22Rv1 (cell line): ENCODE measurements around the gene JAKMIP1.

Experiments
- H3K27ac ChIP-seq: fragments of 450-650 bp; 2 replicates; pipeline ENCODE4 v1.5.1; 2017
- CTCF ChIP-seq: fragments of 450-650 bp; IDR thresholded peaks from 2 replicates; pipeline ENCODE4 v1.5.1; 2017; ENCODE audit warnings: mild to moderate bottlenecking
- ZFX ChIP-seq: fragments of 450-650 bp; IDR thresholded peaks from 2 replicates; pipeline ENCODE4 v1.6.1; 2017; ENCODE audit warnings: antibody characterized with exemption, borderline replicate concordance

JAKMIP1 gene

GRCh38 chr4:6182376-6183280 is 17.7 kb downstream of the JAKMIP1 start:
- TF ChIP-seq ZFX (no peak), CTCF (no peak)
- no peak overlapping the region for H3K27ac ChIP-seq

- TF ChIP-seq ZFX (no peak), CTCF (no peak)
- no peak overlapping the region for H3K27ac ChIP-seq
Observed at GRCh38 chr4:6180841-6181631, 19.3 kb downstream of the JAKMIP1 start.

GRCh38 chr4:6179362-6179761 is 21.0 kb downstream of the JAKMIP1 start:
- no peak overlapping the region for H3K27ac ChIP-seq
- TF ChIP-seq ZFX, result no peak
- no peak for TF ChIP-seq CTCF

- H3K27ac ChIP-seq, result no peak overlapping the region
- no peak for TF ChIP-seq ZFX
- no peak for TF ChIP-seq CTCF
Observed at GRCh38 chr4:6178757-6179156, 21.6 kb downstream of the JAKMIP1 start.

GRCh38 chr4:6177587-6178197 is 22.7 kb downstream of the JAKMIP1 start:
- no peak overlapping the region for H3K27ac ChIP-seq
- TF ChIP-seq ZFX (no peak), CTCF (no peak)

GRCh38 chr4:6175426-6175825 is 24.9 kb downstream of the JAKMIP1 start:
- no peak overlapping the region for H3K27ac ChIP-seq
- TF ChIP-seq ZFX (no peak), CTCF (no peak)
